ENCODE results near the gene SPOCK3. TPM values are rescaled to one million over a fixed set of nuclear protein-coding genes. Genes with fewer than 3 reads are reported as not detected.

SPOCK3 gene
- polyA plus RNA-seq, 3 donors: 0.31 to 1.9 (median 1.2) TPM

DNA sequence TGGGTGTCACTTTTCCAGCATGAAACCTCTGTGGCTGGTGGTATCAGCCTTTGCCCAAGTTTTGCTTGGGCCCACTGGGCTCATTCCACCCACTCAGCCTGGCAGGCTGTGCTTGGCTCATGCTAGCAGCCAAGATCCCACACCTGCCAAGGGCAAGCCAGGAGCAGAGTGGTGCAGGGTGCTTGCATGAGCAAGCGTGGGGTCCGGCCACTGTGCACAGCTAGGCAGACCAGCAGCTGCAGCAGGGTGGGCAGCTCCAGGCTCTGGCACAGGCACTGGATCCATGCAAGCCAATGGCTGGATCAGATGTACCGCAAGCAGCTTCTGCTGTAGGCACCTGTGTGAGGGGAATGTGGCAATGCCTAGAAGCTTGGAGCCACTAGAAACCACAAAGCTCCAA, 253.9 kb downstream of the SPOCK3 start:
- peak in 1 of 3 donors; percentile 1 for DNase-seq
- H3K27me3 Mint-ChIP-seq (ENCODE audit: low read depth in 3 of 3): no peaks in the 10 kb centered on the region
- peaks cover 3 to 15% (median 11%) of the 10 kb centered on the region in 7 donors for H3K9me3 Mint-ChIP-seq
- Histone ChIP-seq H3K79me2 (ENCODE audit: insufficient read depth, low read length) (no peaks in the 10 kb centered on the region), H3K9me3 (replicated peaks in 1 of 2; ENCODE audit: control insufficient read depth in 1 of 2, insufficient read depth in 1 of 2, low read length in 2 of 2) (peaks cover 15 to 22% of the 10 kb centered on the region in 2 donors), H3K4me2 (replicated peaks; ENCODE audit: extremely low read depth, low read length, poor library complexity, severe bottlenecking) (no peak overlapping the region), H3K4me1 (ENCODE audit: control insufficient read depth in 1 of 2, insufficient read depth in 2 of 2, low read length in 2 of 2) (no peaks in the 10 kb centered on the region), H3K27me3 (ENCODE audit: control insufficient read depth in 2 of 2, insufficient read depth in 2 of 2, low read length in 2 of 2) (no peaks in the 10 kb centered on the region), H3K4me3 (replicated peaks in 1 of 3; ENCODE audit: low read depth in 2 of 3, low read length in 3 of 3) (no peak overlapping the region), H4K20me1 (ENCODE audit: insufficient read depth, low read length) (no peaks in the 10 kb centered on the region), H3K9ac (ENCODE audit: insufficient read depth, low read length, poor library complexity, severe bottlenecking) (no peak overlapping the region), H3K27ac (ENCODE audit: low read depth in 1 of 2, low read length in 2 of 2) (no peak overlapping the region), H3K36me3 (replicated peaks in 1 of 2; ENCODE audit: control insufficient read depth in 1 of 2, insufficient read depth in 2 of 2, low read length in 2 of 2) (no peaks in the 10 kb centered on the region), H2AFZ (ENCODE audit: insufficient read depth, low read depth, low read length, poor library complexity, severe bottlenecking) (no peak overlapping the region)
- no peak overlapping the region for H3K27ac Mint-ChIP-seq
- H3K4me3 Mint-ChIP-seq: no peak overlapping the region
- intact Hi-C loops (cut with micrococcal nuclease): no loop called here
- 96% methylated on average over 2 of the region's 3 CpGs for WGBS (ENCODE audit: insufficient coverage)
- H3K36me3 Mint-ChIP-seq: no peaks in the 10 kb centered on the region
- TF ChIP-seq, protein P1, sequence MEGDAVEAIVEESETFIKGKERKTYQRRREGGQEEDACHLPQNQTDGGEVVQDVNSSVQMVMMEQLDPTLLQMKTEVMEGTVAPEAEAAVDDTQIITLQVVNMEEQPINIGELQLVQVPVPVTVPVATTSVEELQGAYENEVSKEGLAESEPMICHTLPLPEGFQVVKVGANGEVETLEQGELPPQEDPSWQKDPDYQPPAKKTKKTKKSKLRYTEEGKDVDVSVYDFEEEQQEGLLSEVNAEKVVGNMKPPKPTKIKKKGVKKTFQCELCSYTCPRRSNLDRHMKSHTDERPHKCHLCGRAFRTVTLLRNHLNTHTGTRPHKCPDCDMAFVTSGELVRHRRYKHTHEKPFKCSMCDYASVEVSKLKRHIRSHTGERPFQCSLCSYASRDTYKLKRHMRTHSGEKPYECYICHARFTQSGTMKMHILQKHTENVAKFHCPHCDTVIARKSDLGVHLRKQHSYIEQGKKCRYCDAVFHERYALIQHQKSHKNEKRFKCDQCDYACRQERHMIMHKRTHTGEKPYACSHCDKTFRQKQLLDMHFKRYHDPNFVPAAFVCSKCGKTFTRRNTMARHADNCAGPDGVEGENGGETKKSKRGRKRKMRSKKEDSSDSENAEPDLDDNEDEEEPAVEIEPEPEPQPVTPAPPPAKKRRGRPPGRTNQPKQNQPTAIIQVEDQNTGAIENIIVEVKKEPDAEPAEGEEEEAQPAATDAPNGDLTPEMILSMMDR (IDR thresholded peaks at IDR 0.05): no peak
- no peaks in the 10 kb centered on the region for H3K4me1 Mint-ChIP-seq

DNA sequence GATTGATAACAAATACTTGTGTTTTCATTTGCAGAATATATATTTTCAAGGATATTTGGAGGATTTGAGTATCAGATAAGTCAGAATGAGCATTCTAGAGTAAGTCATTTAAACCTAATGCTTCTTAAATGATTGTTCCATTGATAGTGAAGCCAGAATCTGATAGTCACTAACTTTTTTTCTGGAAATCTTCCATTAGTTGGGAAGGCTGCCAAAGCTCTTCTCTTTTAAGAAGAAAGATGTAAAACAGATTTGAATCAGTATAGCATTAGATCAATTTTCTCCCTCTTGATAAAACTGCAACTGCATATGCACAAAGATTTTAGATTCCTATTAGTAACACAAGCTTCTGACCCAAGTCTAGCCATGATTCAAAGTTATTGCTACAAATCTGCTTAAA, 256.7 kb downstream of the SPOCK3 start:
- Mint-ChIP-seq H3K27ac (no peak overlapping the region), H3K36me3 (no peaks in the 10 kb centered on the region), H3K4me1 (no peaks in the 10 kb centered on the region), H3K4me3 (no peak overlapping the region), H3K9me3 (peaks cover 5 to 15% (median 11%) of the 10 kb centered on the region in 7 donors), H3K27me3 (ENCODE audit: low read depth in 3 of 3) (no peaks in the 10 kb centered on the region)
- H3K36me3 ChIP-seq (replicated peaks in 1 of 2; ENCODE audit: control insufficient read depth in 1 of 2, insufficient read depth in 2 of 2, low read length in 2 of 2): no peaks in the 10 kb centered on the region
- no peak overlapping the region for H3K9ac ChIP-seq (ENCODE audit: insufficient read depth, low read length, poor library complexity, severe bottlenecking)
- no peak overlapping the region for H3K4me3 ChIP-seq (replicated peaks in 1 of 3; ENCODE audit: low read depth in 2 of 3, low read length in 3 of 3)
- no peak overlapping the region for H3K4me2 ChIP-seq (replicated peaks; ENCODE audit: extremely low read depth, low read length, poor library complexity, severe bottlenecking)
- no peaks in the 10 kb centered on the region for H3K4me1 ChIP-seq (ENCODE audit: control insufficient read depth in 1 of 2, insufficient read depth in 2 of 2, low read length in 2 of 2)
- no peak overlapping the region for H3K27ac ChIP-seq (ENCODE audit: low read depth in 1 of 2, low read length in 2 of 2)
- intact Hi-C loops (cut with micrococcal nuclease): no loop called here
- H3K9me3 ChIP-seq (replicated peaks in 1 of 2; ENCODE audit: control insufficient read depth in 1 of 2, insufficient read depth in 1 of 2, low read length in 2 of 2): peaks cover 15 to 22% of the 10 kb centered on the region in 2 donors
- H3K79me2 ChIP-seq (ENCODE audit: insufficient read depth, low read length): no peaks in the 10 kb centered on the region
- H2AFZ ChIP-seq (ENCODE audit: insufficient read depth, low read depth, low read length, poor library complexity, severe bottlenecking): no peak overlapping the region
- no peak for DNase-seq
- no peaks in the 10 kb centered on the region for H3K27me3 ChIP-seq (ENCODE audit: control insufficient read depth in 2 of 2, insufficient read depth in 2 of 2, low read length in 2 of 2)
- H4K20me1 ChIP-seq (ENCODE audit: insufficient read depth, low read length): no peaks in the 10 kb centered on the region
- TF ChIP-seq, protein P1 (IDR thresholded peaks at IDR 0.05): no peak

All from CD14-positive monocyte (primary cell).